EL (cell line): ENCODE results near the gene EXOC4.

Experiments
- DNase-seq: peaks from one replicate; pipeline ENCODE4 v3.0.0-alpha.2; 2016

EXOC4 gene

GRCh38 chr7:133583545-133584171 is 330.8 kb downstream of the EXOC4 start:
- no peak for DNase-seq

GRCh38 chr7:133584956-133585668 is 332.2 kb downstream of the EXOC4 start:
- no peak for DNase-seq

- DNase-seq = no peak
Measured at GRCh38 chr7:133586253-133586652, 333.4 kb downstream of the EXOC4 start.

GRCh38 chr7:133587903-133588302 is 335.0 kb downstream of the EXOC4 start:
- DNase-seq = no peak

- DNase-seq = no peak
Measured at GRCh38 chr7:133590795-133591194, 337.9 kb downstream of the EXOC4 start.

- DNase-seq = no peak
Measured at GRCh38 chr7:133591704-133592340, 338.9 kb downstream of the EXOC4 start.

GRCh38 chr7:133593561-133593960 is 340.7 kb downstream of the EXOC4 start:
- no peak for DNase-seq

- DNase-seq = no peak
Measured at GRCh38 chr7:133601617-133602016, 348.7 kb downstream of the EXOC4 start.

- peak; percentile 28 for DNase-seq
Measured at GRCh38 chr7:133602291-133602690, 349.4 kb downstream of the EXOC4 start.

- no peak for DNase-seq
Measured at GRCh38 chr7:133606991-133607390, 354.1 kb downstream of the EXOC4 start.

- no peak for DNase-seq
Measured at GRCh38 chr7:133609806-133610205, 356.9 kb downstream of the EXOC4 start.

- DNase-seq = no peak
Measured at GRCh38 chr7:133611955-133612354, 359.1 kb downstream of the EXOC4 start.

- DNase-seq = no peak
Measured at GRCh38 chr7:133613250-133613790, 360.4 kb downstream of the EXOC4 start.

GRCh38 chr7:133614251-133614650 is 361.4 kb downstream of the EXOC4 start:
- DNase-seq = no peak

- DNase-seq = no peak
Measured at GRCh38 chr7:133618970-133619369, 366.1 kb downstream of the EXOC4 start.

GRCh38 chr7:133619491-133619890 is 366.6 kb downstream of the EXOC4 start:
- DNase-seq = no peak

GRCh38 chr7:133623721-133624120 is 370.8 kb downstream of the EXOC4 start:
- DNase-seq = no peak

- DNase-seq = no peak
Measured at GRCh38 chr7:133625046-133625445, 372.2 kb downstream of the EXOC4 start.

GRCh38 chr7:133629701-133630100 is 376.8 kb downstream of the EXOC4 start:
- peak; percentile 64 for DNase-seq

- DNase-seq = peak; percentile 47
Measured at GRCh38 chr7:133633055-133633454, 380.2 kb downstream of the EXOC4 start.

- no peak for DNase-seq
Measured at GRCh38 chr7:133635541-133635940, 382.7 kb downstream of the EXOC4 start.

GRCh38 chr7:133638857-133639256 is 386.0 kb downstream of the EXOC4 start:
- no peak for DNase-seq

GRCh38 chr7:133641436-133641835 is 388.6 kb downstream of the EXOC4 start:
- no peak for DNase-seq

- DNase-seq = no peak
Measured at GRCh38 chr7:133642907-133643306, 390.0 kb downstream of the EXOC4 start.
